ENCODE measurements around the gene PEX14.
A peak's percentile ranks its signal among the peaks of the same experiment; 100 is the strongest.
"Not testable (repeated sequence)": the region's sequence is repeated elsewhere in the genome, so short reads cannot be mapped to it uniquely, and the experiment has no call there.

Gene PEX14

GRCh38 chr1:10497109-10497508 is 22.4 kb downstream of the PEX14 start:
- peak; percentile 40 for DNase-seq

GRCh38 chr1:10498231-10498630 is 23.5 kb downstream of the PEX14 start:
- DNase-seq, result no peak

GRCh38 chr1:10502206-10502605 is 27.5 kb downstream of the PEX14 start:
- DNase-seq, result no peak

GRCh38 chr1:10504249-10504648 is 29.5 kb downstream of the PEX14 start:
- no peak for DNase-seq

- DNase-seq, result not testable (repeated sequence)
Observed at GRCh38 chr1:10506046-10506676, 31.4 kb downstream of the PEX14 start.

GRCh38 chr1:10506677-10507047 is 31.9 kb downstream of the PEX14 start:
- no peak for DNase-seq

GRCh38 chr1:10507111-10507879 is 32.5 kb downstream of the PEX14 start:
- peak; percentile 71 for DNase-seq

- DNase-seq, result no peak
Observed at GRCh38 chr1:10508511-10508951, 33.8 kb downstream of the PEX14 start.

GRCh38 chr1:10509809-10510509 is 35.2 kb downstream of the PEX14 start:
- DNase-seq, result no peak

- peak; percentile 84 for DNase-seq
Observed at GRCh38 chr1:10510520-10511493, 36.1 kb downstream of the PEX14 start.

- DNase-seq, result no peak
Observed at GRCh38 chr1:10511494-10511885, 36.7 kb downstream of the PEX14 start.

GRCh38 chr1:10513199-10513598 is 38.4 kb downstream of the PEX14 start:
- DNase-seq, result no peak

- peak; percentile 61 for DNase-seq
Observed at GRCh38 chr1:10514490-10515235, 39.9 kb downstream of the PEX14 start.

- peak; percentile 28 for DNase-seq
Observed at GRCh38 chr1:10515301-10515975, 40.7 kb downstream of the PEX14 start.

- no peak for DNase-seq
Observed at GRCh38 chr1:10515976-10516750, 41.4 kb downstream of the PEX14 start.

GRCh38 chr1:10516925-10517676 is 42.4 kb downstream of the PEX14 start:
- no peak for DNase-seq

- no peak for DNase-seq
Observed at GRCh38 chr1:10517677-10517982, 42.9 kb downstream of the PEX14 start.

- DNase-seq, result no peak
Observed at GRCh38 chr1:10519016-10519417, 44.3 kb downstream of the PEX14 start.

- no peak for DNase-seq
Observed at GRCh38 chr1:10520497-10520896, 45.7 kb downstream of the PEX14 start.

- no peak for DNase-seq
Observed at GRCh38 chr1:10520952-10521351, 46.2 kb downstream of the PEX14 start.
